ENCODE measurements around the gene NID1.

NID1 gene

DNA sequence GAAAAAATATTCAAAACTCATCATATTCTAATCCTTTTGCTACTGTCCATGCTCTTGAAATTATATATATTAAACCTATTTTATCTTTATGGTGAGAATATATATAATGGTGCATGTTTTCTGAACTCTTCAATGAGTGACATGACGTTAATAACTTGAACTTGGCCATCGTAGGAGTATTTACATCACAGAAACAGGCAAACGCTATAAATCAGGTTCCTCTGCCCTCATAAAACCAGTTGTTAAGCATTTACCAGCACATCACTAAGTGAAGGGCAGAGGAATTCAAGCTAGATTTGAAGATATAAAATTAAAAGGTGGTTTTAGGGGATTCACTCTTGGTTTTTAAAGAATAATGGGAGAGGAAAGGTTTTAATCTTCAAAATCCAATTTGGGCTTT is 20.5 kb downstream of the NID1 start:
- H3K27ac ChIP-seq (ENCODE audit: low read length): no peak overlapping the region
- H3K9me3 ChIP-seq (ENCODE audit: insufficient read depth, low read length, severe bottlenecking): peaks cover 4% of the 10 kb centered on the region
- no peaks in the 10 kb centered on the region for H3K4me1 ChIP-seq (ENCODE audit: insufficient read depth, low read length)
- no peaks in the 10 kb centered on the region for H3K36me3 ChIP-seq (ENCODE audit: insufficient read depth, low read length)
- no peaks in the 10 kb centered on the region for H3K79me2 ChIP-seq (ENCODE audit: insufficient read depth, low read length)
- no peaks in the 10 kb centered on the region for H4K20me1 ChIP-seq (ENCODE audit: insufficient read depth, low read length)
- no peak overlapping the region for H2AFZ ChIP-seq (ENCODE audit: low read depth, low read length)
- ATAC-seq (ENCODE audit: insufficient read depth, low read depth) (no peak), DNase-seq (no peak)
- H3K4me2 ChIP-seq (ENCODE audit: insufficient read depth, low read length): no peak overlapping the region
- no peak overlapping the region for H3K9ac ChIP-seq (ENCODE audit: low read depth, low read length)
- no peaks in the 10 kb centered on the region for H3K27me3 ChIP-seq (ENCODE audit: insufficient read depth, low read length, poor library complexity)
- no peak for TF ChIP-seq EZH2 (IDR thresholded peaks at IDR 0.05; ENCODE audit: borderline replicate concordance, low read depth, low read length, severe bottlenecking)
- TF ChIP-seq, protein P1, sequence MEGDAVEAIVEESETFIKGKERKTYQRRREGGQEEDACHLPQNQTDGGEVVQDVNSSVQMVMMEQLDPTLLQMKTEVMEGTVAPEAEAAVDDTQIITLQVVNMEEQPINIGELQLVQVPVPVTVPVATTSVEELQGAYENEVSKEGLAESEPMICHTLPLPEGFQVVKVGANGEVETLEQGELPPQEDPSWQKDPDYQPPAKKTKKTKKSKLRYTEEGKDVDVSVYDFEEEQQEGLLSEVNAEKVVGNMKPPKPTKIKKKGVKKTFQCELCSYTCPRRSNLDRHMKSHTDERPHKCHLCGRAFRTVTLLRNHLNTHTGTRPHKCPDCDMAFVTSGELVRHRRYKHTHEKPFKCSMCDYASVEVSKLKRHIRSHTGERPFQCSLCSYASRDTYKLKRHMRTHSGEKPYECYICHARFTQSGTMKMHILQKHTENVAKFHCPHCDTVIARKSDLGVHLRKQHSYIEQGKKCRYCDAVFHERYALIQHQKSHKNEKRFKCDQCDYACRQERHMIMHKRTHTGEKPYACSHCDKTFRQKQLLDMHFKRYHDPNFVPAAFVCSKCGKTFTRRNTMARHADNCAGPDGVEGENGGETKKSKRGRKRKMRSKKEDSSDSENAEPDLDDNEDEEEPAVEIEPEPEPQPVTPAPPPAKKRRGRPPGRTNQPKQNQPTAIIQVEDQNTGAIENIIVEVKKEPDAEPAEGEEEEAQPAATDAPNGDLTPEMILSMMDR (IDR thresholded peaks at IDR 0.05; ENCODE audit: borderline replicate concordance, extremely low read depth, low read length, poor library complexity, severe bottlenecking): no peak
- no peak overlapping the region for H3K4me3 ChIP-seq (ENCODE audit: low read depth in 1 of 2, low read length in 2 of 2)

DNA sequence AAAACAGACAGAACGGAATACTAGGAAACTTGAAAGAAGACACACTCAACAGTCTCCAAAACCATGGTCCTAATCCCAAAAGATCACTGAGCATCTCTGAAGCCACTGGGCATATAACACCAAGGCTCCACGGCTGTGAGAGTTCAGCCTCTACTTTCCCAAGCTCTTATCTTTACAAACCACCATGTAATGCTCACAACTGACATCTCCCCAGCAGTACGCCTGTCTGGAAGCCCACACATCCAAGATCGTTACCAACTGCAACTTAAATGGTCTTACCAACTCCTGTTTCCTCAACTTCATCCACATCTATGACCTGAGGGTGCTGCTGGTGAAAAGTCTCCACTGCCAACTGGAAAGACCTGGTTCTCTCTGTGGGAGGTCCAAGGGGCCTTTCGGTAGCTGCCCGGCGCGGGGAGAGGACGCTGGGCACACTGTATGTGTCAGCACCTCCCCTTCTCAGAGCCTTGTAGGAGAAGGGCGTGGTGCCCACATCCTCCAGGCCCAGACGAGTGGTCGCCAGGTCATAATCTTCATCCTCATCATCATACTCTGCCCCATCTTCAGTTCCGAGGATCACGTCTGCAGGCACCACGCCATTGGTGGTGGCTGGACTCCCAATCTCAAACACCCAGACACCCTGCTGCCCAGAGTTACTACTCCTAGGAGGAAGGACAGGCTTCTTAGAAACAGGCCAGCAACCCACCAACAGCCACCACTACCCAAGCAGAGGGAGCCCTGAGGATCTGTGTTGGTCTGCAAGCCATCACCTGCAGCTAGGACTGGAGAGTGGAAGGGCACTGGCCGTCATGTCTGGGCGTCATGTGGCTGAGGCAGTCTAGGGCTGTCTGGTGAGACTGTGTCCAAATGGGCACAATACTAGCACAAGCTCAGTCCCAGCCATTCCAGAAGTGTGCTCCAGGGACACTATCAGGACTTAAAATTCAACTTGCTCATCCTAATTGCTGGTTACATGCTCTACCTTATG is 23.0 kb downstream of the NID1 start:
- Histone ChIP-seq H3K4me2 (ENCODE audit: insufficient read depth, low read length) (no peak overlapping the region), H3K27me3 (ENCODE audit: insufficient read depth, low read length, poor library complexity) (no peaks in the 10 kb centered on the region), H3K9me3 (ENCODE audit: insufficient read depth, low read length, severe bottlenecking) (peaks cover 4% of the 10 kb centered on the region), H3K36me3 (ENCODE audit: insufficient read depth, low read length) (no peaks in the 10 kb centered on the region), H4K20me1 (ENCODE audit: insufficient read depth, low read length) (no peaks in the 10 kb centered on the region), H3K9ac (ENCODE audit: low read depth, low read length) (no peak overlapping the region), H3K27ac (ENCODE audit: low read length) (no peak overlapping the region), H3K4me1 (ENCODE audit: insufficient read depth, low read length) (no peaks in the 10 kb centered on the region), H2AFZ (ENCODE audit: low read depth, low read length) (no peak overlapping the region), H3K79me2 (ENCODE audit: insufficient read depth, low read length) (no peaks in the 10 kb centered on the region), H3K4me3 (ENCODE audit: low read depth in 1 of 2, low read length in 2 of 2) (no peak overlapping the region)
- TF ChIP-seq, protein P1 (IDR thresholded peaks at IDR 0.05; ENCODE audit: borderline replicate concordance, extremely low read depth, low read length, poor library complexity, severe bottlenecking): no peak
- no peak for TF ChIP-seq EZH2 (IDR thresholded peaks at IDR 0.05; ENCODE audit: borderline replicate concordance, low read depth, low read length, severe bottlenecking)
- no peak for ATAC-seq (ENCODE audit: insufficient read depth, low read depth)
- no peak for DNase-seq

DNA sequence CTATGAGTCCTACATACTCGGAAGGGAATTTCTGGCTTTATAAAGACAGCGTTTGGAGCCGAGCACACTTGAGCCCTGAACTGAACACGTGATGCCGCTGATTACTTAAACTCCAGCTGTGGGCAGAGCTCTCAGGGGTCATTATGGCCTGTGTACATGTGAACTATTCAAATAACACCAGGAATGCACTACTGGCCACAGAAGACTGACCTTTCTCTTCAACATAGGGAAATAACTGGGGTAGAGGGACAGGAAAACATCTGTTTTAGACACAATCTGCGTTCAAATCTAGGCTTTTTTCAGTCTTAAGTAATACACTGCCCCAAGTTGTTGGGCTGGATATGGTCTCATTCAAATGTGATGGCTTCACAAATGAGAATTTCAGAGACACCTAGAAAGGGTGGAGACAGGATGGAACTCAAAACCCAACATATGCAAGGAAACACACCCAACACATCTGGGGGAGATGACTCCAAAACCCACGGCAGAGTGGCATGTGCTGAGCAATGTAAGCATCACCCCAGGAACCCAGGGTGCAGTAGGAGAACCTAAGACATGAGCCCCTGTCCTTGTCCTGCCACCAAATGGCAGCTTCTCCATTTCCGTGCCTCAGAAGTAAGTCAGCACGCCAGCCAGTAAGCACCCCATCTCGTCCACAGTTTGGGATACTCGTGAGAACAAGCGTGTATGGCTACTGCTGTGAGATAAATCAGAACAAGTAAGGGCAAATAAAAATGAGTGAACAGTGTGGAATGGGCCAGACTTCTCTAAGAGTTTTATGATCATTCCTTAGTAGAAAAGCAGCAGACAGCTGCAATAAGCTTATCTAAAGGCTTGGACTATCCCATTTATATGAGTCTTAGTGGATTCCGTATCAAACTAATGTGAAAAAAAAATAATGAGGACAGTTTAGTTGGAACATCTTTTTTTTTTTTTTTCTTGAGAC is 24.9 kb downstream of the NID1 start:
- Histone ChIP-seq H3K9me3 (ENCODE audit: insufficient read depth, low read length, severe bottlenecking) (peaks cover 4% of the 10 kb centered on the region), H4K20me1 (ENCODE audit: insufficient read depth, low read length) (no peaks in the 10 kb centered on the region), H3K27me3 (ENCODE audit: insufficient read depth, low read length, poor library complexity) (no peaks in the 10 kb centered on the region), H3K4me2 (ENCODE audit: insufficient read depth, low read length) (no peak overlapping the region), H3K4me3 (ENCODE audit: low read depth in 1 of 2, low read length in 2 of 2) (no peak overlapping the region), H3K27ac (ENCODE audit: low read length) (no peak overlapping the region), H2AFZ (ENCODE audit: low read depth, low read length) (no peak overlapping the region), H3K4me1 (ENCODE audit: insufficient read depth, low read length) (no peaks in the 10 kb centered on the region), H3K9ac (ENCODE audit: low read depth, low read length) (no peak overlapping the region), H3K36me3 (ENCODE audit: insufficient read depth, low read length) (no peaks in the 10 kb centered on the region), H3K79me2 (ENCODE audit: insufficient read depth, low read length) (no peaks in the 10 kb centered on the region)
- ATAC-seq (ENCODE audit: insufficient read depth, low read depth): no peak
- no peak for TF ChIP-seq EZH2 (IDR thresholded peaks at IDR 0.05; ENCODE audit: borderline replicate concordance, low read depth, low read length, severe bottlenecking)
- TF ChIP-seq, protein P1 (IDR thresholded peaks at IDR 0.05; ENCODE audit: borderline replicate concordance, extremely low read depth, low read length, poor library complexity, severe bottlenecking): no peak
- DNase-seq: no peak
